Measurements from ENCODE around the gene RAD51C. TPM values are rescaled to one million over a fixed set of nuclear protein-coding genes. Genes with fewer than 3 reads are reported as not detected.
"Not testable (repeated sequence)": the region's sequence is repeated elsewhere in the genome, so short reads cannot be mapped to it uniquely, and the experiment has no call there.

Gene RAD51C
- total and polyA plus RNA-seq, 5 experiments from 2014 or later = 25.9 to 50.7 (median 46.6) TPM

DNA sequence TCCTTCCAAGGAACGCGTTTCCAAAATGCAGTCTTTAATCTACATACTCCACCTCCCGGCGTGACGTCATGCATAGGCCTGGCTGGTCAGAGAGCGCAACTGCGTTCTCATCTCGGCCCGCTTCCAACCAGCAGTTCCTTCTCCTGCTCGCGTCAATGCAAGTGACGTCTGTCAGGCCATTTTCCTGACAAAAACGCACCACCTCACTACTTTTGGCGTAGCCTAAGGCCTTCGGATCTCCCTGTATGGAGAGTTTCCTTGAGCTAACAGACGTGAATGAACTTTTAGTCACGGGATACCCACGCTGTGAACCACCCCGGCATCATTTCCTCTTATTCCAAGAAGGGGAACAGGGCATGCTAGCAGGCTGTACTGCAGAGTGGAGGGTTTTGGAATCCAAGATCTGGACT lies 25.5 kb upstream of the RAD51C start:
- Mint-ChIP-seq H3K4me3 (peak overlapping the region in 8 of 10 donors; percentile 28 to 75 (median 64)), H3K27me3 (peaks cover 2 to 16% (median 9%) of the 10 kb centered on the region in 5 donors), H3K4me1 (peaks cover 0 to 12% (median 7%) of the 10 kb centered on the region in 4 donors), H3K36me3 (no peaks in the 10 kb centered on the region), H3K27ac (peak overlapping the region in 4 of 10 donors; percentile 57 to 84 (median 81)), H3K9me3 (no peaks in the 10 kb centered on the region)
- POLR2A ChIA-PET = interaction anchor here (0.6 to 1.2 kb wide), 3 partner anchors 9 to 35 kb away, joined by 3 to 4 read pairs (median 3); no protein-coding TSS in a partner anchor
- ATAC-seq = peak; percentile 44 to 75
- peak in 6 of 10 donors; percentile 5 to 44 (median 23) for DNase-seq

DNA sequence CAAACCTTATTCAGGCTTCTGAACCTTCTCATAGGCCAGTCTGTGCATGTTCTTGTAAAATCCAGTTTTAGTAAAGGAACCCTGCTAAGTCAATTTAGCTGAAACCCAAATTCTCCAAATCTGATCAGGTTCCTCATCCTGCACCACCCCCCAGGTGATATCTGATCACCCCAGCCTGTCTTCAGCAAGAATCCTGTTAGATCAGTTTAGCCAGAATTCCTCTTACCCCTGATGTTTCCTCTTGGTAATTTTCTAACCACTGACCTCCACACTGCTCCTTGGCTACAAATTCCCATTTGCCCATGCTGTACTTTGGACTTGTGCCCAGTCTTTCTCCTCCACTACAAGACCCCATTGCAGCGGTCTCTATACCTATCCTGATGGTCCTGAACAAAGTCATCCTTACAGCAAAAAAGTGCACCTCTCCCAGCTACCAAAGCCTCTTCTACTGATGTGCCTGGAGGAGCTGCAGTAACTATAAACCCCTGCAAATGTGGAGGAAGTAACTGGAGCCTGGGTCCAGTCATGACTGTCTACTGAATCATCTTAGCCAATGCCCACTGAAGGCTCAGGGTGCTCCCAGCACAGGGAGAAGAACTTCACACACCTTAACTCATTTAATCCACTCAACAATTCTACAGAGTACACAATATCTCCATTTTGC lies 24.3 kb upstream of the RAD51C start:
- Mint-ChIP-seq H3K27ac (no peak overlapping the region), H3K27me3 (peaks cover 2 to 16% (median 9%) of the 10 kb centered on the region in 5 donors), H3K4me1 (peaks cover 0 to 12% (median 7%) of the 10 kb centered on the region in 4 donors), H3K4me3 (no peak overlapping the region), H3K36me3 (no peaks in the 10 kb centered on the region), H3K9me3 (no peaks in the 10 kb centered on the region)
- ATAC-seq (no peak), DNase-seq (no peak)
- POLR2A ChIA-PET = no interaction called here

DNA sequence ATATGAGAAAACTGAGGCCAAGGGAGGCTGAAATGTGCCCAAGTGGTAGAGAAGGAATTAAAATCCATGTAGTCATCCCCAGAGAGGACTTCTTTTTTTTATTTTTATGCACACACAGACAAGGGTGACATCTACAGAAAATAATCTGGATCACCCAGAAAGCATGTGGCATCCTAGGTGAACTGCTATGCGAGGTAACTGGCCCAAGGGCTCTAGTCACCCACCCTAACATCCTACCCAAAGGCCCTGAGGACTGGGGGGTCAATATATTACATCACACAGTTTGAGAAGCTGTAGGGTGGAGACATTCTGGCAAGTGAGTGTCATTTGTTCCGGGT lies 23.8 kb upstream of the RAD51C start:
- H3K4me3 Mint-ChIP-seq = no peak overlapping the region
- no peak for ATAC-seq
- H3K27me3 Mint-ChIP-seq = peaks cover 2 to 16% (median 9%) of the 10 kb centered on the region in 5 donors

DNA sequence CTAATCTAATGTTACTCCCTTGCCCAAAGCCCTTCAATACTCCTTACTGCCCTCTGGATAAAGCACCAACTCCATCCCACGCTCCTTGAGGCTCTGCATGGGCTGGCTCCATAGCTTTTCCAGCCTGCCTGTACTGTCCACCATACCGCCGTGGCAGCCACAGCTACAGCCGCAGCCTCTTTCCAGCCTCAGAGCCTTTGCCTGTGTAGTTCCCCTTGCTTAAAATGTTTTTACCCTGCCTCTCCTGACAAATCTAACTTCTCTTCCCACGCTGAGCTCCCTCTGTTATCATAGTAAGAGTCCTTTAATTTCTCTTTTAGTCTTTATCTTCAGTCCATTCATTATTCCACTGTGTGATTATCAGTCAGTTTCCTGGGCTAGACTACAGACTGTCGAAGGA lies 22.5 kb upstream of the RAD51C start:
- no peak for ATAC-seq
- Mint-ChIP-seq H3K27ac (peak overlapping the region in 1 of 10 donors; percentile 6), H3K36me3 (no peaks in the 10 kb centered on the region), H3K4me3 (no peak overlapping the region), H3K9me3 (no peaks in the 10 kb centered on the region), H3K4me1 (peaks cover 0 to 12% (median 6%) of the 10 kb centered on the region in 4 donors), H3K27me3 (peaks cover 2 to 16% (median 9%) of the 10 kb centered on the region in 5 donors)
- POLR2A ChIA-PET = no interaction called here
- no peak for DNase-seq

More for the DNA sequence above, 23.8 kb upstream of the RAD51C start:
- Mint-ChIP-seq H3K27ac (no peak overlapping the region), H3K36me3 (no peaks in the 10 kb centered on the region), H3K4me1 (peaks cover 0 to 12% (median 7%) of the 10 kb centered on the region in 4 donors), H3K9me3 (no peaks in the 10 kb centered on the region)
- POLR2A ChIA-PET = no interaction called here
- DNase-seq = no peak

DNA sequence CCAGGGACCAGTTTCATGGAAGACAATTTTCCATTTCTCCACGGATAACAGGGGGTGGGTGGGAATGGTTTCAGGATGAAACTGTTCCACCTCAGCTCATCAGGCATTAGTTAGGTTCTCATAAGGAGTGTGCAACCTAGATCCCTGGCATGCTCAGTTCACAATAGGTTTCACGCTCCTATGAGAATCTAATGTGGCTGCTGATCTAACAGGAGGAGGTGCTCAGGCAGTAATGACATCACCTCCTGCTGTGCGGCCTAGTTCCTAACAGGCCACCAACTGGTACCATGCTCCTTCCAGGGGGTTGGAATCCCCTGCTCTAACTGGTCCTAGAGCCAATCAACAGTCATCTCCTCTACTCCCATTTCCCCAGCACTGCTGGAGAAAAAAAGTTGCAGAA lies 20.4 kb upstream of the RAD51C start:
- peaks cover 0 to 4% (median under 1%) of the 10 kb centered on the region in 4 donors for H3K4me1 Mint-ChIP-seq
- DNase-seq = no peak
- peaks cover 3 to 14% (median 9%) of the 10 kb centered on the region in 5 donors for H3K27me3 Mint-ChIP-seq
- H3K4me3 Mint-ChIP-seq = no peak overlapping the region
- POLR2A ChIA-PET = interaction anchor here (0.5 kb wide), 1 partner anchor 32 kb away, joined by 4 read pairs; no protein-coding TSS in a partner anchor
- no peak for ATAC-seq
- H3K9me3 Mint-ChIP-seq = no peaks in the 10 kb centered on the region
- H3K36me3 Mint-ChIP-seq = no peaks in the 10 kb centered on the region
- H3K27ac Mint-ChIP-seq = no peak overlapping the region

DNA sequence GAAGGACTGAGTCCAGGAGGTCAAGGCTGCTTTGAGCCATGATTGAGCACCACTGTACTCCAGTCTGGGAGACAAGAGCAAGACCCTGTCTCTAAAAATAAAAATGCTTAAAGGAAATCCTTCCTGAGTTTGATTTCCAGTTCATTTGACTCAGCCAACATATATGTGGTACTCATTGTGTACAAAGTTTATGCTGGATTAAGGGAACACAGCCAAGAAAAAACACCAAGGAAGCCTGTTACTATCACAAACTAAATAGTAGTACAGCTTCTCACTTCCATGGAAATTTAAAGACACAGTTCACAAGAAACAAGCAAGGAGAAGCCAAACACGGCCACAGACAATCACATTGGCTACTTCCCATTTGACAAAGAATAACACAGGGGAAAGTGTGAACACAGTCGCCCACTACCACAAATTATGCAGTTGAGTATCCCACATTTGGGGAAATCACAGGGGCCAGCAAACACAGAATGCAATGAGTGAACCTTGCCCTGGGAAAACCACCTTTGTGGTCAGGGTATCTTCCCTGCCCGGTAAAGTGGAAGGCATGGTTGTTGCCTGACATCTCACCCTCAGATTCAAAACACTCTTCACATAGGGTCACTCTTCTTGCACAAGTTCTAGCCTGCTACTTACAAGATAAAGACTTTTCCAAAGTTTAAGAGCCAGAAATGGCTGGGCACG lies 15.1 kb upstream of the RAD51C start:
- H3K4me3 Mint-ChIP-seq = no peak overlapping the region
- no peak overlapping the region for H3K27ac Mint-ChIP-seq
- ATAC-seq (no peak), DNase-seq (no peak)
- H3K4me1 Mint-ChIP-seq = no peaks in the 10 kb centered on the region
- no peaks in the 10 kb centered on the region for H3K9me3 Mint-ChIP-seq
- H3K36me3 Mint-ChIP-seq = no peaks in the 10 kb centered on the region
- H3K27me3 Mint-ChIP-seq = peaks cover 0 to 9% (median 2%) of the 10 kb centered on the region in 5 donors
- POLR2A ChIA-PET = no interaction called here

DNA sequence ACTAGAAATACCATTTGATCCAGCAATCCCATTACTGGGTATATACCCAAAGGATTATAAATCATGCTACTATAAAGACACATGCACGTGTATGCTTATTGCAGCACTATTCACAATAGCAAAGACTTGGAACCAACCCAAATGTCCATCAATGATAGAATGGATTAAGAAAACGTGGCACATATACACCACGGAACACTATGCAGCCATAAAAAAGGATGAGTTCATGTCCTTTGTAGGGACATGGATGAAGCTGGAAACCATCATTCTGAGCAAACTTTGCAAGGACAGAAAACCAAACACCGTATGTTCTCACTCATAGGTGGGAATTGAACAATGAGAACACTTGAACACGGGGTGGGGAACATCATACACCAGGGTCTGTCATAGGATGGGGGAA lies 14.1 kb upstream of the RAD51C start:
- H3K4me1 Mint-ChIP-seq, DNase-seq, H3K9me3 Mint-ChIP-seq, POLR2A ChIA-PET, H3K36me3 Mint-ChIP-seq, H3K27ac Mint-ChIP-seq, ATAC-seq, H3K27me3 Mint-ChIP-seq, H3K4me3 Mint-ChIP-seq: not testable (repeated sequence)

DNA sequence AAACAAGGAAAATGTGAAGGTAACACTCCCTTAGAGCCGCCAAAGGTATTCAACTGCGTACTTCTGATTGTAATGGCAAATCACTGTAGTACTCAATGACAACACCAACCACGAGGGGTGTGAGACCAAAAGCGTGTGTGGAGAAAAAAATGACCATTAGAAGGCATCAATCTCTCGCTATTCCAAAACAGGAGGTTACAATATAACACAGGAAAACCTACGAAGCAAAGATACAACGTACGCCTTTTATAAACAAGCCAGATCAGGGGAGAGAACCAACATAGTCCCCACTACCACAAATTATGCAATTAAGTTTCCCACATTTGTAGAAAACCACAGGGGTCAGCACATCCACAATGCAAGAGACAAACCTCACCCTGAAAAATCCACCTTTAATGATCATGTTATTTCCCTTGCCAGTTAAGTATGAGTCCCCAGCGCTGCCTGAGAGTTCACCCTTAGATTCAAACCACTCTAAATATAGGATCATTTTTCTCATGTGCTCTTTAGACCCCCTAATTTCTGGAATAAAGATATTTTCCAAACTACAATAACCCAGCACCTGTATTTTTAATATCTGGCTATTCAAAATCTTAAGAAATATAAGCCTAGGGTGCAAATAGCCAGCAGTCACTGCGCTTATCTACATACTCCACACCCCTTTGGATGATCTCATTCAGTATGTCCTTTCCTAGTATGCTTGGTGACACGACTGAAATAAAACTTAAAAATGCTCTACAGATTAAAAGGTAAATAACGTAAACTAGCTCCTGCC lies 13.0 kb upstream of the RAD51C start:
- H3K27ac Mint-ChIP-seq = no peak overlapping the region
- POLR2A ChIA-PET = interaction anchor here (1.0 to 2.0 kb wide), 2 partner anchors 12 to 48 kb away, joined by 3 to 7 read pairs; partner anchors contain the start of genes RAD51C and TEX14
- no peaks in the 10 kb centered on the region for H3K36me3 Mint-ChIP-seq
- no peaks in the 10 kb centered on the region for H3K9me3 Mint-ChIP-seq
- peaks cover 0 to 9% (median 2%) of the 10 kb centered on the region in 5 donors for H3K27me3 Mint-ChIP-seq
- ATAC-seq (no peak), DNase-seq (no peak)
- H3K4me3 Mint-ChIP-seq = no peak overlapping the region
- no peaks in the 10 kb centered on the region for H3K4me1 Mint-ChIP-seq

DNA sequence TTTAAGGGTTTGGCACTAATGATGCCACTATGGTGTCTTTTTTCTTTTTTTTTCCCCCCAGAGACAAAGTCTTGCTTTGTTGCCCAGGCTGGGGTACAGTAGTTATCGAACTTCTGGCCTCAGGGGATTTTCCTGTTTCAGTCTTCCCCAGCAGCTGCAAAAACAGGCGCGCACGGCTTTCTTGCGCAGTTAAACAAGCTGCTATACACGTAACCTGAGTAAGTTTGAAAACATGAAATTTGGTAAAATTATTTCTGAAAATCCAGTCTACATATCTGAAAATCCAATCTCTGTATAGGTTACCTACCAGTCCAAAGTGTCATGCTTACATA lies 12.4 kb upstream of the RAD51C start:
- ATAC-seq (no peak), DNase-seq (no peak)
- H3K4me1 Mint-ChIP-seq = no peaks in the 10 kb centered on the region
- POLR2A ChIA-PET = interaction anchor here (1.0 to 2.0 kb wide), 2 partner anchors 12 to 48 kb away, joined by 3 to 7 read pairs; partner anchors contain the start of genes RAD51C and TEX14
- H3K27me3 Mint-ChIP-seq = peaks cover 0 to 9% (median 2%) of the 10 kb centered on the region in 5 donors
- no peak overlapping the region for H3K4me3 Mint-ChIP-seq
- H3K27ac Mint-ChIP-seq = no peak overlapping the region
- H3K9me3 Mint-ChIP-seq = no peaks in the 10 kb centered on the region
- H3K36me3 Mint-ChIP-seq = no peaks in the 10 kb centered on the region

DNA sequence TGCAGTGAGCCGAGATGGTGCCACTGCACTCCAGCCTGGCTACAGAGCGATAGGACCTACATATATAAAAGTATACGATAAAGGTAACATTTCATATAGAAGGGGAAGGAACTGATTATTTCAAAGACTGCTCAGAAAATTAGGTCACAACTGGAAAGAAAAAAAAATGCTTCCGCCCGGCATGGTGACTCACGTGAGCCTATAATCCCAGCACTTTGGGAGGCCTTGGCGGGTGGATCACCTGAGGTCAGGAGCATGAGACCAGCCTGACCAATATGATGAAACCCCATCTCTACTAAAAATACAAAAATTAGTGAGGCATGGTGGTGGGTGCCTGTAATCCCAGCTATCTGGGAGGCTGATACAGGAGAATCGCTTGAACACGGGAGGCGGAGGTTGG lies 8.4 kb upstream of the RAD51C start:
- no peaks in the 10 kb centered on the region for H3K36me3 Mint-ChIP-seq
- ATAC-seq = no peak
- H3K27ac Mint-ChIP-seq = no peak overlapping the region
- H3K4me3 Mint-ChIP-seq = peak overlapping the region in 1 of 10 donors; percentile 54
- H3K4me1 Mint-ChIP-seq = no peaks in the 10 kb centered on the region
- POLR2A ChIA-PET = no interaction called here
- no peaks in the 10 kb centered on the region for H3K9me3 Mint-ChIP-seq
- no peak for DNase-seq
- H3K27me3 Mint-ChIP-seq = no peaks in the 10 kb centered on the region

DNA sequence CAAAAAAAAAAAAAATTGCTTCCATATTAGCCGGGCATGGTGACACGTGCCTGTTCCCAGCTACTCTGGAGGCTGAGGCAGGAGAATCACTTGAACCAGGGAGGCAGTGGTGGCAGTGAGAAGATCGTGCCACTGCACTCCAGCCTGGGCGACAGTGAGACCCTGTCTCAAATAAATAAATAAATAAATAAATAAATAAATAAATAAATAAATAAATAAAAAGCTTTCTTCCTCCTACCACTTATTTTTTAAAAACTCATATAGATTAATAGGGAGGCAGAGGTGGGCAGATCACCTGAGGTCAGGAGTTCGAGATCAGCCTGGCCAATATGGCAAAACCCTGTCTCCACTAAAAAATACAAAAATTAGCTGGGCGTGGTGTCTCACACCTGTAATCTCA lies 7.9 kb upstream of the RAD51C start:
- DNase-seq, H3K36me3 Mint-ChIP-seq, H3K27me3 Mint-ChIP-seq, ATAC-seq, H3K27ac Mint-ChIP-seq, H3K4me3 Mint-ChIP-seq, H3K4me1 Mint-ChIP-seq, POLR2A ChIA-PET, H3K9me3 Mint-ChIP-seq: not testable (repeated sequence)

DNA sequence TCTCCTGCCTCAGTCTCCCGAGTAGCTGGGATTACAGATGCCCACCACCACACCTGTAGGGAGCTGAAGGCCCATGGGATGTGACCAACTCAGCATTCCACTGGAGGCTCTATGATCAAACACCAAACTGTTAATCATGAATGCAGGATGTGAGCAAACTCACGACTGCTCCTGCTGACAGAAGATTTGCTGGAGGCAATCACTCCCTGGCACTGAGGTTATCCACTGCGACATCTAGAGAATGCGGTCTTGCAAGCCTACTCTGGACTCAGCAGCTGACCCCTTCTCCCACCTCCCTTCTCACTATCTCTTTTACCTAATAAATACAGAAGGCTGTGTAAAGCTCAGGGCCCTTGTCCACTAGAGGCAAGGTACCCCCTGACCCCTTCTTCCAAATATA lies 5.4 kb upstream of the RAD51C start:
- H3K9me3 Mint-ChIP-seq = no peaks in the 10 kb centered on the region
- POLR2A ChIA-PET = no interaction called here
- no peak overlapping the region for H3K27ac Mint-ChIP-seq
- H3K36me3 Mint-ChIP-seq = no peaks in the 10 kb centered on the region
- DNase-seq = no peak
- no peak for ATAC-seq
- H3K4me3 Mint-ChIP-seq = no peak overlapping the region
- H3K4me1 Mint-ChIP-seq = peaks cover 0 to under 1% (median 0%) of the 10 kb centered on the region in 4 donors
- H3K27me3 Mint-ChIP-seq = no peaks in the 10 kb centered on the region

DNA sequence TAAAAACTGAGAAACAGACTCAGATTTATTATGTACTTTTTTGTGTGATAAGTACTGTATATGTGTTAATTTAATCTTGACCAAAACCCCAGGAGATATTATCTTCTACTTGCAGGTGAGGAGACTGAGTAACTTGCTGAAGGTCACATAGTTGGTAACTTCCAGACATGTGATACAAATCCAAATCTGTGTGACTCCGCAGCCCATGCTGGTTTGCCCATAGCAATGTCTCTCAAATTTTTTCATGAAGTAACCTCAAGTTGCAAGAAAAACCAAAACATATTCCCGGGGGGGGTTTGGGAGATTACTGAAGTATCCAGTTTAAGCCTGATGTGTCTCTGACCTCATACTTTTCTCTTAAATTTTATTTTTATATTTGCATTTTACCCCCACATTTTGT lies 3.9 kb upstream of the RAD51C start:
- H3K27ac Mint-ChIP-seq = no peak overlapping the region
- H3K4me3 Mint-ChIP-seq = no peak overlapping the region
- H3K36me3 Mint-ChIP-seq = no peaks in the 10 kb centered on the region
- no peaks in the 10 kb centered on the region for H3K9me3 Mint-ChIP-seq
- no peaks in the 10 kb centered on the region for H3K27me3 Mint-ChIP-seq
- peaks cover 8 to 16% (median 15%) of the 10 kb centered on the region in 4 donors for H3K4me1 Mint-ChIP-seq
- DNase-seq (no peak), ATAC-seq (no peak)
- POLR2A ChIA-PET = interaction anchor here (0.6 kb wide), 1 partner anchor 45 kb away, joined by 5 read pairs; no protein-coding TSS in a partner anchor

Data from naive thymus-derived CD8-positive, alpha-beta T cell (primary cell).